Measurements from ENCODE around the gene GSTM3. TPM values are rescaled to one million over a fixed set of nuclear protein-coding genes. Genes with fewer than 3 reads are reported as not detected.

The GSTM3 gene
- total and polyA plus RNA-seq, 10 of the 15 experiments (the other 5 are each of a cell fraction or from before 2014, with no cell fraction given) = not detected

DNA sequence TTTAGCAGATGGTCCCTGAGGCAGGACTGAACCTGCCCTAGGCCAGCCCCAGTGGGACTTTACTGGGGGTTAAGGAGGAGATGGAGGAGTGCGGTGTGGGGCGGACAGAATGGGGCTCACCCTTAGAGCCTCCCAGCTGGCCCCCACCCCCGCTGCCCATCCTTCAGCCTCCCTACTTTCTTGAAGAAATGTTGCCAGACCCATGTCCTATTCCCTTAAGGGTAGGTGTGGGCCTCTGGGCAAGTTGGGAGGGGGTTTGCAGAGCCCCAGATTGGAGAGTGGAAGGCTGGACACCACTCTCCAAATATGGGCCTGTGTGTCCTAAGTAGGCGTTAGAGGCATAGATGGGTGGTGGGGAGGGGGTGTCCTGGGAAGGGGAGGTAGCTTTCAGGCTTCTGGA lies 42.1 kb upstream of the GSTM3 start:
- in situ Hi-C loops (cut with MboI) (no loop called here), intact Hi-C loops (cut with micrococcal nuclease; ENCODE audit: unreplicated experiment) (no loop called here)
- H3K9ac ChIP-seq (ENCODE audit: control insufficient read depth, insufficient read depth, low read length) = no peak overlapping the region
- no peak for FAIRE-seq
- H3K9me3 ChIP-seq (replicated peaks; ENCODE audit: control insufficient read depth, insufficient read depth, low read length) = peaks cover 5% of the 10 kb centered on the region
- H4K20me1 ChIP-seq (ENCODE audit: control insufficient read depth, insufficient read depth) = no peaks in the 10 kb centered on the region
- H3K27ac ChIP-seq (ENCODE audit: control insufficient read depth, insufficient read depth) = no peak overlapping the region
- H3K27me3 ChIP-seq (replicated peaks in 1 of 2; ENCODE audit: control insufficient read depth in 2 of 2, insufficient read depth in 2 of 2, low read length in 1 of 2) = no peaks in the 10 kb centered on the region; a peak in 1 of 4 replicates
- ChIA-PET RAD21 (ENCODE audit: unreplicated experiment) (interaction anchor here (1.0 to 14.8 kb wide), 3 partner anchors 9 to 197 kb away, joined by 3 to 390 read pairs (median 4); partner anchors contain the start of gene AHCYL1), CTCF (interaction anchor here (1.0 to 27.2 kb wide), 3 partner anchors 8 to 197 kb away, joined by 4 to 759 read pairs (median 8); partner anchors contain the start of gene AHCYL1), POLR2A (interaction anchor here (0.9 kb wide), 1 partner anchor 201 kb away, joined by 3 read pairs; no protein-coding TSS in a partner anchor), SMC1A (ENCODE audit: uncharacterized antibody, unreplicated experiment) (interaction anchor here (1.5 to 23.1 kb wide), 2 partner anchors 31 to 200 kb away, joined by 3 to 431 read pairs; partner anchors contain the start of gene AHCYL1)
- ATAC-seq = no peak
- H3K4me3 ChIP-seq = no peak overlapping the region
- no peak for DNase-seq (ENCODE audit: low read depth, low spot score)
- WGBS (ENCODE audit: insufficient coverage, insufficient replicate concordance, low lambda C conversion rate, missing lambda C conversion rate) = 59% methylated on average over 4 of the region's 4 CpGs
- no TSS peak for BruUV-seq (replicated peaks)
- H3K36me3 ChIP-seq (ENCODE audit: control insufficient read depth in 2 of 2, insufficient read depth in 2 of 2, low read length in 1 of 2) = no peaks in the 10 kb centered on the region
- H3K4me2 ChIP-seq (ENCODE audit: control insufficient read depth, insufficient read depth) = no peak overlapping the region
- TF ChIP-seq ETV6 (conservative IDR thresholded peaks at IDR 0.05 in 1 of 2, IDR thresholded peaks at IDR 0.05 in 1 of 2; ENCODE audit: borderline replicate concordance in 1 of 2, low read depth in 1 of 2) = no peak
- TF ChIP-seq DPF2 (IDR thresholded peaks at IDR 0.05) = no peak
- no peak for TF ChIP-seq SPI1 (IDR thresholded peaks at IDR 0.05; ENCODE audit: borderline replicate concordance, insufficient read depth, low read depth, low read length)
- no peak for TF ChIP-seq BACH1 (IDR thresholded peaks at IDR 0.05; ENCODE audit: borderline replicate concordance)
- TF ChIP-seq JUND (IDR thresholded peaks at IDR 0.05; ENCODE audit: low read depth, low read length) = no peak
- no peak for TF ChIP-seq RUNX3 (IDR thresholded peaks at IDR 0.05; ENCODE audit: low read length)
- no peak for TF ChIP-seq CEBPZ (IDR thresholded peaks at IDR 0.05; ENCODE audit: low read depth, low read length)
- no peak for TF ChIP-seq HCFC1 (IDR thresholded peaks at IDR 0.05; ENCODE audit: low read length)
- TF ChIP-seq KLF5 (IDR thresholded peaks at IDR 0.05; ENCODE audit: partially characterized antibody) = no peak
- no peak for TF ChIP-seq CREB1 (IDR thresholded peaks at IDR 0.05; ENCODE audit: low read depth)
- TF ChIP-seq CBX3 (IDR thresholded peaks at IDR 0.05; ENCODE audit: borderline replicate concordance, low read depth) = no peak
- H3K79me2 ChIP-seq (ENCODE audit: control insufficient read depth, insufficient read depth, low read length) = no peaks in the 10 kb centered on the region
- H3K4me1 ChIP-seq (ENCODE audit: control insufficient read depth, insufficient read depth, low read length) = no peaks in the 10 kb centered on the region
- no peak overlapping the region for H2AFZ ChIP-seq (ENCODE audit: control insufficient read depth, low read depth, low read length)

Measured in GM12878 (cell line).